HepG2 (cell line): ENCODE results near the gene ORC3. TPM values are rescaled to one million over a fixed set of nuclear protein-coding genes. Genes with fewer than 3 reads are reported as not detected.

ENCODE experiments used
- ESRRA ChIP-seq: sonication (generic); formaldehyde crosslinking; IDR thresholded peaks from 2 replicates; pipeline ENCODE4 v1.5.1; 2020; ENCODE audit warnings: mild to moderate bottlenecking, low read depth, missing genetic modification reagents
- KAT8 ChIP-seq: IDR thresholded peaks from 2 replicates; pipeline ENCODE4 v1.6.1; 2016; ENCODE audit warnings: missing genetic modification reagents, missing compliant biosample characterization
- NFYC ChIP-seq: IDR thresholded peaks from 2 replicates; pipeline ENCODE4 v1.6.1; 2016; ENCODE audit warnings: missing genetic modification reagents, missing compliant biosample characterization
- RBM22 ChIP-seq: fragments of 200-400 bp; formaldehyde crosslinking; optimal IDR thresholded peaks from 2 replicates; pipeline ENCODE3; 2017; ENCODE audit warnings: mild to moderate bottlenecking, low read length, moderate library complexity
- ZNF121 ChIP-seq: sonication (generic); formaldehyde crosslinking; IDR thresholded peaks from 2 replicates; pipeline ENCODE4 v1.5.0; 2020; ENCODE audit warnings: mild to moderate bottlenecking, missing genetic modification reagents
- ZNF318 ChIP-seq: sonication (generic); formaldehyde crosslinking; IDR thresholded peaks from 2 replicates; pipeline ENCODE4 v1.4.0; 2020; ENCODE audit warnings: mild to moderate bottlenecking, missing genetic modification reagents
- ZNF543 ChIP-seq: sonication (generic); formaldehyde crosslinking; IDR thresholded peaks from 2 replicates; pipeline ENCODE4 v1.4.0; 2020; ENCODE audit warnings: mild to moderate bottlenecking, missing genetic modification reagents
- ZNF552 ChIP-seq: sonication (generic); formaldehyde crosslinking; IDR thresholded peaks from 2 replicates; pipeline ENCODE4 v1.9.0; 2022; ENCODE audit warnings: missing genetic modification reagents, mild to moderate bottlenecking, borderline replicate concordance
- ZNF713 ChIP-seq: sonication (generic); formaldehyde crosslinking; IDR thresholded peaks from 2 replicates; pipeline ENCODE4 v1.4.0; 2020; ENCODE audit warnings: mild to moderate bottlenecking, missing genetic modification reagents
- ZXDC ChIP-seq: sonication (generic); formaldehyde crosslinking; IDR thresholded peaks from 2 replicates; pipeline ENCODE4 v1.5.0; 2020; ENCODE audit warnings: mild to moderate bottlenecking, missing genetic modification reagents
- polyA plus RNA-seq, 8 experiments: library from polyadenylated mRNA; depleted of rRNA in 3 of 8; stranded (reverse) in 7 of 8; unstranded in 1 of 8; fragments of >200 nt; fragmentation: Illumina TruSeq in 4 of 8; extraction: Trizol in 4 of 8; gene quantifications; 2 replicates each; pipeline versions ENCODE4 v1.2.1 to v1.2.3, GENCODE V29; 2011 to 2016; ENCODE audit warnings: low read depth in 4 of 8, missing spikeins in 1 of 8, mixed read lengths in 1 of 8; ENCODE audit not compliant: insufficient read depth in 1 of 8
- total RNA-seq, 5 experiments: library from RNA; depleted of rRNA; stranded (reverse); fragments of >200 nt; fragmentation: Illumina TruSeq; extraction: Trizol; gene quantifications; 2 replicates each; pipeline ENCODE4 v1.2.3, GENCODE V29; 2016; ENCODE audit warnings: low read depth in 1 of 5
- TF ChIP-seq, protein P1 (sequence below): sonication (generic); formaldehyde crosslinking; IDR thresholded peaks from 2 replicates; pipeline ENCODE4 v1.5.0; 2020; ENCODE audit warnings: mild to moderate bottlenecking, missing genetic modification reagents
- TF ChIP-seq, protein P2 (sequence below): sonication (generic); formaldehyde crosslinking; IDR thresholded peaks from 2 replicates; pipeline ENCODE4 v1.4.0; 2020; ENCODE audit warnings: missing genetic modification reagents, mild to moderate bottlenecking, borderline replicate concordance
- TF ChIP-seq, protein P3 (sequence below): sonication (generic); formaldehyde crosslinking; IDR thresholded peaks from 2 replicates; pipeline ENCODE4 v1.8.1; 2023; ENCODE audit warnings: mild to moderate bottlenecking, missing genetic modification reagents

The ORC3 gene
- total and polyA plus RNA-seq, 2 of the 13 experiments (the other 11 are each of a cell fraction or from before 2014, with no cell fraction given) = 21.8 to 43.5 TPM

DNA sequence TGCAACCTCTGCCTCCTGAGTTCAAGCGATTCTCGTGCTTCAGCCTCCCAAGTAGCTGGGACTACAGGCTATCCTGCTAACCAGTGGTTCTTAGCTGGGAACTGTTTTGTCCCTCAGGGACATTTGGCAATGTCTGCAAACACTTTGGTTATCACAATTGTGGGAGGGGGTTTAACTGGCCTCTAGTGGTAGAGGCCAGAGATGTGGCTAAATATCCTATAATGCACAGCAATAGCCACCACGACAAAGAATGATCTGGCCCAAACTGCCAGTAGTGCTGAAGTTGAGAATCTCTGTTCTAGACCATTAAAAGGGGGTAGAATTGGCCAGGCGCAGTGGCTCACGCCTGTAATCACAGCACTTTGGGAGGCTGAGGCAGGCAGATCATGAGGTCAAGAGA is 83.3 kb downstream of the ORC3 start (continued):
- TF ChIP-seq, protein P1, sequence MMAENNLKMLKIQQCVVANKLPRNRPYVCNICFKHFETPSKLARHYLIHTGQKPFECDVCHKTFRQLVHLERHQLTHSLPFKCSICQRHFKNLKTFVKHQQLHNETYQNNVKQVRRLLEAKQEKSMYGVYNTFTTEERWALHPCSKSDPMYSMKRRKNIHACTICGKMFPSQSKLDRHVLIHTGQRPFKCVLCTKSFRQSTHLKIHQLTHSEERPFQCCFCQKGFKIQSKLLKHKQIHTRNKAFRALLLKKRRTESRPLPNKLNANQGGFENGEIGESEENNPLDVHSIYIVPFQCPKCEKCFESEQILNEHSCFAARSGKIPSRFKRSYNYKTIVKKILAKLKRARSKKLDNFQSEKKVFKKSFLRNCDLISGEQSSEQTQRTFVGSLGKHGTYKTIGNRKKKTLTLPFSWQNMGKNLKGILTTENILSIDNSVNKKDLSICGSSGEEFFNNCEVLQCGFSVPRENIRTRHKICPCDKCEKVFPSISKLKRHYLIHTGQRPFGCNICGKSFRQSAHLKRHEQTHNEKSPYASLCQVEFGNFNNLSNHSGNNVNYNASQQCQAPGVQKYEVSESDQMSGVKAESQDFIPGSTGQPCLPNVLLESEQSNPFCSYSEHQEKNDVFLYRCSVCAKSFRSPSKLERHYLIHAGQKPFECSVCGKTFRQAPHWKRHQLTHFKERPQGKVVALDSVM = peak; percentile 81
- TF ChIP-seq, protein P2, sequence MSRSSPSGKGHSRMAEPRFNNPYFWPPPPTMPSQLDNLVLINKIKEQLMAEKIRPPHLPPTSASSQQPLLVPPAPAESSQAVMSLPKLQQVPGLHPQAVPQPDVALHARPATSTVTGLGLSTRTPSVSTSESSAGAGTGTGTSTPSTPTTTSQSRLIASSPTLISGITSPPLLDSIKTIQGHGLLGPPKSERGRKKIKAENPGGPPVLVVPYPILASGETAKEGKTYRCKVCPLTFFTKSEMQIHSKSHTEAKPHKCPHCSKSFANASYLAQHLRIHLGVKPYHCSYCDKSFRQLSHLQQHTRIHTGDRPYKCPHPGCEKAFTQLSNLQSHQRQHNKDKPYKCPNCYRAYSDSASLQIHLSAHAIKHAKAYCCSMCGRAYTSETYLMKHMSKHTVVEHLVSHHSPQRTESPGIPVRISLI = 0 out of 2 replicates have a peak, but pooled peaks have one; percentile 13
- TF ChIP-seq ZNF552 (CRISPR knock-in tag) (no peak), ZNF318 (CRISPR knock-in tag) (no peak), ZNF713 (no peak), NFYC (CRISPR knock-in tag) (no peak), RBM22 (peak; percentile 20), ZNF543 (no peak), ZNF121 (CRISPR knock-in tag) (no peak), KAT8 (CRISPR knock-in tag) (no peak), ESRRA (CRISPR knock-in tag) (no peak), ZXDC (no peak)
- TF ChIP-seq, protein P3, sequence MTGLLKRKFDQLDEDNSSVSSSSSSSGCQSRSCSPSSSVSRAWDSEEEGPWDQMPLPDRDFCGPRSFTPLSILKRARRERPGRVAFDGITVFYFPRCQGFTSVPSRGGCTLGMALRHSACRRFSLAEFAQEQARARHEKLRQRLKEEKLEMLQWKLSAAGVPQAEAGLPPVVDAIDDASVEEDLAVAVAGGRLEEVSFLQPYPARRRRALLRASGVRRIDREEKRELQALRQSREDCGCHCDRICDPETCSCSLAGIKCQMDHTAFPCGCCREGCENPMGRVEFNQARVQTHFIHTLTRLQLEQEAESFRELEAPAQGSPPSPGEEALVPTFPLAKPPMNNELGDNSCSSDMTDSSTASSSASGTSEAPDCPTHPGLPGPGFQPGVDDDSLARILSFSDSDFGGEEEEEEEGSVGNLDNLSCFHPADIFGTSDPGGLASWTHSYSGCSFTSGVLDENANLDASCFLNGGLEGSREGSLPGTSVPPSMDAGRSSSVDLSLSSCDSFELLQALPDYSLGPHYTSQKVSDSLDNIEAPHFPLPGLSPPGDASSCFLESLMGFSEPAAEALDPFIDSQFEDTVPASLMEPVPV (CRISPR knock-in tag) = no peak
